Activated naive CD8-positive, alpha-beta T cell treated with anti-CD3 and anti-CD28 coated beads, Interleukin-2, amount 50 U/mL, for 24 hours (primary cell): ENCODE results near the gene PCGF3.

Source experiments
- ATAC-seq: fragments of 150-1000 bp; cut with Tn5 transposase; one replicate; pipeline ENCODE4 v1.10.0; 2021
- DNase-seq: peaks from one replicate; pipeline ENCODE4 v3.0.0; 2021
- H3K27ac Mint-ChIP-seq: one replicate; pipeline ENCODE4 v1.8.0; 2021; ENCODE audit warnings: mild to moderate bottlenecking, mixed read lengths
- H3K27me3 Mint-ChIP-seq: one replicate; pipeline ENCODE4 v1.8.0; 2021; ENCODE audit warnings: mixed read lengths
- H3K36me3 Mint-ChIP-seq: one replicate; pipeline ENCODE4 v1.8.0; 2021; ENCODE audit warnings: low read depth, mixed read lengths
- H3K4me1 Mint-ChIP-seq: one replicate; pipeline ENCODE4 v1.8.0; 2021; ENCODE audit warnings: mixed read lengths
- H3K4me3 Mint-ChIP-seq: one replicate; pipeline ENCODE4 v1.8.0; 2021; ENCODE audit warnings: mild to moderate bottlenecking, moderate library complexity, mixed read lengths
- H3K9me3 Mint-ChIP-seq: one replicate; pipeline ENCODE4 v1.8.0; 2021; ENCODE audit warnings: mixed read lengths

Gene PCGF3

GRCh38 chr4:781493-782216, 76.0 kb downstream of the PCGF3 start:
- Mint-ChIP-seq H3K9me3 (peaks cover 3% of the 10 kb centered on the region), H3K36me3 (peaks cover 40% of the 10 kb centered on the region), H3K4me1 (peaks cover 45% of the 10 kb centered on the region), H3K27ac (peak overlapping the region; percentile 86), H3K4me3 (peak overlapping the region; percentile 82), H3K27me3 (peaks cover 27% of the 10 kb centered on the region)
- peak; percentile 96 for ATAC-seq
- DNase-seq = peak; percentile 98

GRCh38 chr4:784401-785331, 79.0 kb downstream of the PCGF3 start:
- ATAC-seq (no peak), DNase-seq (no peak)
- H3K27me3 Mint-ChIP-seq = peaks cover 32% of the 10 kb centered on the region
- peaks cover 12% of the 10 kb centered on the region for H3K36me3 Mint-ChIP-seq
- H3K9me3 Mint-ChIP-seq = no peaks in the 10 kb centered on the region
- H3K4me1 Mint-ChIP-seq = peaks cover 28% of the 10 kb centered on the region
- no peak overlapping the region for H3K27ac Mint-ChIP-seq
- no peak overlapping the region for H3K4me3 Mint-ChIP-seq

- H3K4me1 Mint-ChIP-seq = peaks cover 20% of the 10 kb centered on the region
- no peak for DNase-seq
- ATAC-seq = no peak
- no peak overlapping the region for H3K4me3 Mint-ChIP-seq
- H3K9me3 Mint-ChIP-seq = no peaks in the 10 kb centered on the region
- peaks cover 33% of the 10 kb centered on the region for H3K27me3 Mint-ChIP-seq
- H3K27ac Mint-ChIP-seq = no peak overlapping the region
- peaks cover 4% of the 10 kb centered on the region for H3K36me3 Mint-ChIP-seq
These were observed 79.9 kb downstream of the PCGF3 start for GRCh38 chr4:785332-786073.

GRCh38 chr4:786074-786741, 80.6 kb downstream of the PCGF3 start:
- Mint-ChIP-seq H3K36me3 (no peaks in the 10 kb centered on the region), H3K4me1 (peaks cover 16% of the 10 kb centered on the region), H3K27me3 (peaks cover 37% of the 10 kb centered on the region), H3K9me3 (no peaks in the 10 kb centered on the region), H3K27ac (no peak overlapping the region), H3K4me3 (no peak overlapping the region)
- no peak for DNase-seq
- no peak for ATAC-seq

GRCh38 chr4:786861-787300, 81.2 kb downstream of the PCGF3 start:
- no peaks in the 10 kb centered on the region for H3K36me3 Mint-ChIP-seq
- no peak overlapping the region for H3K27ac Mint-ChIP-seq
- DNase-seq = no peak
- H3K9me3 Mint-ChIP-seq = no peaks in the 10 kb centered on the region
- H3K27me3 Mint-ChIP-seq = peaks cover 37% of the 10 kb centered on the region
- no peak overlapping the region for H3K4me3 Mint-ChIP-seq
- peaks cover 16% of the 10 kb centered on the region for H3K4me1 Mint-ChIP-seq
- ATAC-seq = no peak

GRCh38 chr4:787561-787981, 81.9 kb downstream of the PCGF3 start:
- ATAC-seq = no peak

GRCh38 chr4:788006-788635, 82.5 kb downstream of the PCGF3 start:
- Mint-ChIP-seq H3K36me3 (no peaks in the 10 kb centered on the region), H3K9me3 (no peaks in the 10 kb centered on the region), H3K27me3 (peaks cover 42% of the 10 kb centered on the region), H3K4me1 (peaks cover 14% of the 10 kb centered on the region), H3K4me3 (no peak overlapping the region), H3K27ac (no peak overlapping the region)
- ATAC-seq (no peak), DNase-seq (no peak)

More at GRCh38 chr4:787561-787981, 81.9 kb downstream of the PCGF3 start:
- Mint-ChIP-seq H3K36me3 (no peaks in the 10 kb centered on the region), H3K27me3 (peaks cover 40% of the 10 kb centered on the region), H3K4me1 (peaks cover 10% of the 10 kb centered on the region), H3K4me3 (no peak overlapping the region), H3K9me3 (no peaks in the 10 kb centered on the region), H3K27ac (no peak overlapping the region)
- DNase-seq = no peak

GRCh38 chr4:788636-789297, 83.1 kb downstream of the PCGF3 start:
- no peaks in the 10 kb centered on the region for H3K9me3 Mint-ChIP-seq
- no peak for ATAC-seq
- no peak overlapping the region for H3K4me3 Mint-ChIP-seq
- DNase-seq = no peak
- H3K27ac Mint-ChIP-seq = no peak overlapping the region
- H3K4me1 Mint-ChIP-seq = peaks cover 14% of the 10 kb centered on the region
- H3K36me3 Mint-ChIP-seq = no peaks in the 10 kb centered on the region
- H3K27me3 Mint-ChIP-seq = peaks cover 43% of the 10 kb centered on the region

GRCh38 chr4:789571-790465, 84.2 kb downstream of the PCGF3 start:
- Mint-ChIP-seq H3K4me3 (no peak overlapping the region), H3K4me1 (peaks cover 18% of the 10 kb centered on the region), H3K27ac (no peak overlapping the region), H3K27me3 (peaks cover 44% of the 10 kb centered on the region), H3K36me3 (no peaks in the 10 kb centered on the region), H3K9me3 (no peaks in the 10 kb centered on the region)
- DNase-seq (no peak), ATAC-seq (no peak)

GRCh38 chr4:790466-790820, 84.8 kb downstream of the PCGF3 start:
- H3K27me3 Mint-ChIP-seq = peaks cover 40% of the 10 kb centered on the region
- no peak overlapping the region for H3K4me3 Mint-ChIP-seq
- no peaks in the 10 kb centered on the region for H3K36me3 Mint-ChIP-seq
- no peak for ATAC-seq
- DNase-seq = no peak
- no peaks in the 10 kb centered on the region for H3K9me3 Mint-ChIP-seq
- no peak overlapping the region for H3K27ac Mint-ChIP-seq
- H3K4me1 Mint-ChIP-seq = peaks cover 16% of the 10 kb centered on the region

- no peaks in the 10 kb centered on the region for H3K9me3 Mint-ChIP-seq
- no peaks in the 10 kb centered on the region for H3K36me3 Mint-ChIP-seq
- no peak overlapping the region for H3K27ac Mint-ChIP-seq
- peaks cover 16% of the 10 kb centered on the region for H3K4me1 Mint-ChIP-seq
- H3K4me3 Mint-ChIP-seq = no peak overlapping the region
- DNase-seq (no peak), ATAC-seq (no peak)
- peaks cover 43% of the 10 kb centered on the region for H3K27me3 Mint-ChIP-seq
These were observed 85.7 kb downstream of the PCGF3 start for GRCh38 chr4:791252-791897.

- peak overlapping the region; percentile 46 for H3K4me3 Mint-ChIP-seq
- no peak overlapping the region for H3K27ac Mint-ChIP-seq
- DNase-seq (peak; percentile 47), ATAC-seq (peak; percentile 41)
- H3K4me1 Mint-ChIP-seq = peaks cover 16% of the 10 kb centered on the region
- H3K27me3 Mint-ChIP-seq = peaks cover 49% of the 10 kb centered on the region
- no peaks in the 10 kb centered on the region for H3K9me3 Mint-ChIP-seq
- H3K36me3 Mint-ChIP-seq = no peaks in the 10 kb centered on the region
These were observed 86.4 kb downstream of the PCGF3 start for GRCh38 chr4:791898-792625.
